Stimulated activated CD8-positive, alpha-beta memory T cell treated with anti-CD3 and anti-CD28 coated beads, Interleukin-2, amount 100 ng/mL, for 1 hour (primary cell): ENCODE measurements around the gene GTPBP1.

ENCODE experiments used
- DNase-seq, 2 donors: peaks; one replicate each; pipeline ENCODE4 v3.0.0-alpha.2; 2020; ENCODE audit warnings: low read depth in 2 of 2

GTPBP1 gene

DNA sequence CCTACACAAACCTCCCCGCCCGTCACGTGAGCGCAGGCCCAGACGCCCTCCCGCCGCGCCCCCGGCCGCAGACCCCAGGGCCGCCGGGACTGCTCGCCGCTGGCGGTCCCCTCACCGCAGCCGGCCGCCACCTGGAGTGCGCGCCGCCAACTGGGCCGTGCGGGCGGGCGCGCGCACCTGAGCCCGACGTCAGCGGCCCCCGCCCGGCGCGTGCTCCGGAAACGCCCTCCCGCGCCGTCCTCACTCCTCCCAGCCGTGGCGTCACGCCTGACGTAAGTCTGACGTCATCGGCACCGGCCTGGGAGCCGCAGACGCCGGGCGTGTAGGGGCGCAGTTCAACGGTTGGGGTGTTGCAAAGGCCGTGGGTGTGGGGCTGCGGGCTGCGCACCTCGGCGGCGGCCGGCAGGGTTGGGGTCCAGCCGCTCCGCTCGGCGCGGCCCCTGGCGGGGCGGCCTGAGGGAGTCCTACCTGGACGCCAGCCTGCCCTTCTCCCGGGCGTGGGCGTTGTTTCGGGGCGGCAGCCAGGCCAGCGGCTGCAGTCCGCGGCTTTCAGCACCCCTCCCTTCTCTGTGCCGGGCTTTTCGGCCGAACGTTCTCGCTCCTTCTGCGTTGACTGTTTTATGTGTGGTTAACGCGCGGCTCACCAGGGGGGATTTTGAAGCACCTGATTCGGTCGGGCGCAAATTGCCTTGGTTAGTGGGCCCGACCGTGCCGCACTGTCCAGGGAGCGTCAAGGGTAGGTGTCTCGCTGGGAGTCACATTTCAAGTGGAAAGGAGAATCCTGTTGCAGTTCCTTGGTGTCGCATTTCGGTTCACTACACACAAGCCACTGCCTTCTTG lies 4.7 kb upstream of the GTPBP1 start, which contains the start of gene JOSD1:
Gene JOSD1 (minus strand): TSS at position 155 of the 840 bp plus-strand sequence. CDS start 956 bp downstream, outside the sequence.
- peak; percentile 95 to 97 for DNase-seq

GRCh38 chr22:38704654-38705234 lies 1.0 kb upstream of the GTPBP1 start:
- no peak for DNase-seq

DNA sequence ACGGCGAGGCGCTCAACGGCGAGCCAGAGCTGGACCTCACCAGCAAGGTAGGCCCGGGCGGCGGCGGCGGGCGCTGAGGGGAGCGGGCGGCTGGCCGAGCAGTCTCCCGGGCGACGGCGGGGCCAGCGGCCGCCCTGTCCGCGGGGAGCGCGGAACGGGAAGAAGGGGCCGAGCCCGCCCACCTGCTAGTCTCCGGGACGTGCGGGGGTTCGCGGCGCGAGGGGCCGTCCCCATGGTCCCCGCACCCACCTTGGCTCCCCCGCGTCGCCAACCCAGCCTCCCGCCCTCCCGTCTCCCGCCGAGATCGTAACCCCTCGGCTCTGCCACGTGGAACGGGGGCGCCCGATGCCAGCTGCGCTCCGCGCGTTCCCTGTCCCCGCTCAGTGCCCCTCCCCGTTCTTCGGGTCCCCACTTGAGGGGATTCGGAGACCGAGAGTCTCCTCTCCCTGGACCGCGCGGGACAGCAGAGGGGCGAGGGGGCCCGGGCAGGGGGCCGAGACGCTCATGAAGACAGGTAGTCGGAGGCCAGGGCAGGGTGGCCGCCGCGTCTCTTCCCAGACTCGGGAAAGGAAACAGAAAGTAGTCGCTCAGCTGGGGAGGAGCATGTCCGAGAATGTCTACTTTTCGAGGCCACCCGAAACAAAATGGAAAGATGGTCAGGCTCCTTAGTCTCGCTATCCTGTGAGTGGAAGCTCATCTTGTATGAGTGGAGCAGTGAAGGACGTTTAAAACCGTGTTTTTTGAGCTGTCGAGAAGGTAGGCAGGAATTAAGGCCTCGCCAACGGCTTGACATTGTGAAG lies 557 bp downstream of the GTPBP1 start:
- DNase-seq, result no peak

DNA sequence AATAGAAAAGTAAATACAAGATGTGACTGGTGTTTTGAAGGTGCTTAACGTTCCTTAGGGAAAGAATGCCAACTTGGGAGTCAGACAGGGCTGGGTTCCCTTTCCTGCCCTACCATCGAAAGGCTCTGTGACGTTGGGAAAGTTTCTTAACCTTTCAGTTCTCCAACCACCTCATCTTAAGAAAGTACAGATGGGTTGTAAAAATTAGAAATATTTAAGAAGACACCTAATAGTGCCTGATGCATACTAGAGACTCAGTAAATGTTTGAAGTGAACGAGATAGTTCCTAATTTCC lies 1.1 kb downstream of the GTPBP1 start:
- DNase-seq, result no peak

DNA sequence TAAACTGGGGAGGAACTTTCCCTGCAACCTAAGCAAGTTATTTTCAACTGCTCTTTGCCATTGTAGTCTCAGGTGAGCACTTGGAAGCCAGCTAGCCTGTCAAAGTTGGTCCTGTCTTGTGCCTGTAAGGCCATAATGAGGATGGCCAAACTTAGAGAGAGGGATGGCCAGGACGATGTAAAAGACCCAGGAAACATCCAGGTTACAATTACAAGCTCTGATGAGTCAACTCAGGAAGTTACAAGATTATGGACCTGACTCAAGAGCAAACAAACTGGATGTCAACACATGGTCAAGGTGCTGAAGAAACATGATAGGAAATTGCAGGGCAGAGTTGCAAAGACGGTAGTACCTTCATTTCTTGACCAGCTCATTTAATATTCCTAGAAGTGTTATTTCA lies 1.6 kb downstream of the GTPBP1 start:
- no peak for DNase-seq

DNA sequence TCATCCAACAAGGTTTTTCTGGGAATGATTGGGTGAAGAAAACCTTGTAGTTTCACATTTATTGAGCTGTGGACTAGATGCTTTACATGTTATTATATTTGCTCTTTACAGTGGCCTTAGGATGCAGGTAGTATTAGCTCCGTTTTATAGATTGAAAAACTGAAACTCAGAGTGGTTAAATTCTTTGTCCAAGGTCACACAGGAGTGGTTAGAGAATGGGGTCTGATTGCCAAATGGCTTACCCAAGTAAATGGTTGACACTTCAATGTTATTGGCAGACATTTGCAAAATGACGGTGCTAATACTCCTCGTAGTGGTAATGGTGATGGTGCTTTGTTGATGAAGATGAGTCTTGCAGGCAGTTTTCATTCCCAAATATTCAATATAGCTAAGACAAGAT lies 2.2 kb downstream of the GTPBP1 start:
- DNase-seq, result no peak

- no peak for DNase-seq
These were observed 3.6 kb downstream of the GTPBP1 start for GRCh38 chr22:38709306-38709705.

- no peak for DNase-seq
These were observed 4.6 kb downstream of the GTPBP1 start for GRCh38 chr22:38710351-38710750.

DNA sequence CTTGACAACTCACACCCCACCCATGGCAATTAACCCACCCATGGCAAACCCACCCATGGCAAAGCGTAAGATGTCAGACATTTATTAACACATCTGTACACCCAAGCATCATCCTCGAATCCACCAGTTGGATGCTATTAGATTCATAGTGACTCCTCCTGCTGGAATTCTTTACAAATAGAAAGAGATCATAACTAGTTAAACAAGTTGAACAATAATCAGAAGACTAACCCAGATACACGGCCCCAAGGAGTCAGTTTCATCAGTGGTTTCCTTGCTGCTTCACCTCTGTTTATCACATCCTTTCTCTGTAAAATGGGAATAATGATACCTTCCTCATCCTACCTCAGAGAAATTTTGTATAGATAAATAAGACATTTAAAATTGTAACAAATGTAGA lies 5.1 kb downstream of the GTPBP1 start:
- DNase-seq, result no peak

DNA sequence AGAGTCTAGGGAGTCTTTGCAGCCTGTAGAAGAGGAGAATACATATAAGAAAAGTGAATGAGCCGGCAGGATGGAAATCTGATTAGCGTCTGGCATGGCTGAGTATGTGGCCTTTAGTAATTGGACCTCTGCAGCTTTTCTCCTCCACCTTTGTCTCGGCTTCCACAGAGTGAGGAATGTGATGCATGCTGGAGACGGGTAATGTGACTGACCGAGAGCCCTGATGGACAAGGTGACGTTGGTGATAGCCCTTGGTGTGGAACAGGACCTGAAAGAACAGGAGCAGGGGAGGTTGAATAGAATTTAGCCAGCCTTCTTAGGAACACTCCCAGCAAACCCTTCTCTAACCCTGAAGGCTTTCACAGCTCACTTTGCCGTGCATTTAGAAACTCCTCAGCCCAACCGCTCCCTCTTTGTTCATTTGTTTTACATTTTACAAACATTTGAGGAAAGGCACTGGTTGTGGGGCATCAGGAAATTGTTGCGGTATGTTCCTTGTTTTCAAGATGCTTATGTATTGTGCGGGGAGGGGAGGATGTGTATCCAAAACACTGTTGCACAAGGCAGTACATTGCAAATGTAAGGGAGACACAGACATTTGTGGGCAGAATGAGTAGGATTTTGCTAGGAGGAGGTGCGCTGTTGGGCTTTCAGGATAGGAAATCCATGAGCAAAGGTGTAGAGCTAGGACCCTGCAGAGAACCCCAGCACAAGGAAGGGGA lies 6.9 kb downstream of the GTPBP1 start:
- no peak for DNase-seq

DNA sequence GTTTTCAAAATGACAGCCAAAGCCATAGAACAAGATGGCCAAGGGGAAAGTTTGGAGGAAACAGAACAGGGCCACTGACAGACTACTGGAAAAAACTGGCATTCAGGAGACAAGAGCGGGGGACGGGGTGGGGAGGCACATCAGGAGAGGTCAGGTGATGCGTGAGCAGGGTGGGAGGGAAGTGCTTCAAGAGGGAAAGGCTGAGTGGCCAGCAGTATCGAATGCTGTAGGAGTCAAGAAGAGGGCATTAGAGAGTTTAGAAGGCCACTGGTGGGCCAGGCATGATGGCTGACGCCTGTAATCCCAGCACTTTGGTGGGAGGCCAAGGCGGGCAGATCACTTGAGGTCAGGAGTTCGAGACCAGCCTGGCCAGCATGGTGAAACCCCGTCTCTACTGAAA lies 8.2 kb downstream of the GTPBP1 start:
- DNase-seq, result no peak

GRCh38 chr22:38715176-38715764 lies 9.5 kb downstream of the GTPBP1 start:
- no peak for DNase-seq

GRCh38 chr22:38715852-38716251 lies 10.1 kb downstream of the GTPBP1 start:
- DNase-seq, result no peak

- DNase-seq, result no peak
These were observed 10.5 kb downstream of the GTPBP1 start for GRCh38 chr22:38716271-38716670.

DNA sequence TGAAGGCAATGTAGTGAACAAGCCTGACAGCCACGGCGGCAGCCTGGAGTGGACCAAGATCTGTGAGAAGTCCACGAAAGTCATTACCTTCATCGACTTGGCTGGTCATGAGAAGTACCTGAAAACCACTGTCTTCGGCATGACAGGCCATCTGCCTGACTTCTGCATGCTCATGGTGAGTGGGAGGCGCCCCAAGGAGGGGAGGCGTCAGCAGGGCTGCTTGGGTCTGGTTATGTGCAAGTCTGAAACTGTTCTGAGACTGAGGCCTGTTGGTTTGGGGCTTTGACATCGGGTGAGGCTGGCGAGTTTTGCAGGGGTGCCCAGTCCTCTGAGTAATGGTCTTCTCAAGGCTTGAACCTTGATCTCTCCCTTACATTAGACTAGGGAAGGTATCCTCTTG lies 11.1 kb downstream of the GTPBP1 start:
- no peak for DNase-seq

DNA sequence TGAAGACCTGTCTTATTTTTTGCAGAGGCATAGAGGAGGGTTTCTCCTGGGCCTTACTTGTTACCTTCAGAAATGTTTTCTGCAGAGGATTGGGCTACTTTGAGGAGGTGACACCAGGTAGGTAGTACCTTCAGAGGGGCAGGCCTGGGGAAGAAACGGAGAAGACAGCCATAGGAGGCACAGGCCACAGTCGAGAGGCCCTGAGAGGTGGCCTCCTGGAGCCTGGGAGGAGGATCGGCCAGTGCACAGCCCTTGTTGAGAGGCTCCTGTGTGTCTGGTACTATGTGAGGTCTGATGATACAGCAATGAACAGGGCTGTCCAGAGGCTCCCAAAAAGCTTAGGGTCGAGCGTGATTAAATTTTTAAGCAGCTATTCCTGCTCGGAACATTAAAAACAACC lies 11.5 kb downstream of the GTPBP1 start:
- DNase-seq, result no peak

GRCh38 chr22:38718414-38718813 lies 12.7 kb downstream of the GTPBP1 start:
- no peak for DNase-seq

- DNase-seq, result no peak
These were observed 13.5 kb downstream of the GTPBP1 start for GRCh38 chr22:38719196-38719595.

DNA sequence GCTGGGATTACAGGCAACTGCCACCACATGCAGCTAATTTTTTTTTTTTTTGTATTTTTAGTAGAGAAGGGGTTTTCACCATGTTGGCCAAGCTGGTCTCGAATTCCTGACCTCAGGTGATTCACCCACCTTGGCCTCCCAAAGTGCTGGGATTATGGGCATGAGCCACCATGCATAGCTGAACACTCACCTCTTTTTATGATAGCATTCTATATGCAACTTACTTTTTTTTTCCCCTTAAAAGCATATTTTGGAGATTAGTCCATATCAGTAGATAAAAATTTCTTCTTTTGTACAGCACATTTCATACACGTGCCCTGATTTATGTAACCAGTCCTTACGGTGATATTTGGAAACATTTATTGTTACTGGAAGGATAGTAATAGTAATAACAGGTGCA lies 14.6 kb downstream of the GTPBP1 start:
- DNase-seq, result no peak

GRCh38 chr22:38721551-38721950 lies 15.8 kb downstream of the GTPBP1 start:
- DNase-seq, result no peak

DNA sequence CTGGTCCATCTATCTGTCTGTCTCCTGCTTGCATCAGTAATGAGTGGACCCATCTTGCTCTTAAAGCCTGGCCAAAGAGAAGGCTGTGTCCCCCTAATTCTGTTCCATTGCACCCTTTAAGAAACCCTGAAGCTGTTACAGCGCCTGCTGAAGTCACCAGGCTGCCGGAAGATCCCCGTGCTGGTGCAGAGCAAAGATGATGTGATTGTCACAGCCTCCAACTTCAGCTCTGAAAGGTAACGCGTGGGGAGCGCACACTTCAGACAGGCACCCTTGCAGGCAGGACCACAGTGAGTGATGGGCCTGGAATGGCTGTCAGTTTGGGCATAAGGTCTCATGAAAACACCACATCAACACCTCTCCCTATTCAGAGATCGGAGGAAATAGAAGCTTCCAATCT lies 18.4 kb downstream of the GTPBP1 start:
- DNase-seq, result no peak
